ENCODE results near the gene ZNF768.

DNA sequence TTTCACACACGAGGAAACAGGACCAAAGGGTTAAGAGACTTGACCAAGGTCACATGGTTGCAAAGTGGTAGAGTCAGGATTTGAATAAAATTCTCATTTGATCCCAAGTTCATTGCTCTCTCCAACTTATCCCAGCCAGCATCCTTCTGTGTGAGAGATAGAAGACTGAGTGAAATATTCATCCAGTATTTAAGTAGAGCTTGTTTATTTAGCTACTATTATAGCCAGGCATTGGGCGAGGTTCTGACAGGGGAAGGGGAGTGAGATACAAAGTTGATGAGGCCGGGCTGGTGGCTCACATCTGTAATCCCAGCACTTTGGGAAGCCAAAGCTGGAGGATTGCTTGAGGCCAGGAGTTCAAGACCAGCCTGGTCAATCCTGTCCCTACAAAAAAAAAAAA lies 49.4 kb downstream of the ZNF768 start:
- TF ChIP-seq CTCF (conservative IDR thresholded peaks at IDR 0.05 in 1 of 2, IDR thresholded peaks at IDR 0.05 in 1 of 2; ENCODE audit: low read depth in 1 of 2, low read length in 2 of 2): no peak
- no peak for TF ChIP-seq EZH2 (IDR thresholded peaks at IDR 0.05; ENCODE audit: low read length, missing control alignments)
